Mammary epithelial cell (primary cell): ENCODE data around the gene AMDHD1.
"Not testable (repeated sequence)": the region's sequence is repeated elsewhere in the genome, so short reads cannot be mapped to it uniquely, and the experiment has no call there.

ENCODE experiments used
- EZH2 ChIP-seq: IDR thresholded peaks from 2 replicates; pipeline ENCODE4 v1.6.1; 2012; ENCODE audit warnings: low read length, inconsistent platforms, borderline replicate concordance
- TF ChIP-seq, protein P1 (sequence below), 2 donors: IDR thresholded peaks in 1 of 2; conservative IDR thresholded peaks in 1 of 2; 2 replicates each; pipeline ENCODE4 v1.5.1; 2011 to 2012; ENCODE audit warnings: inconsistent platforms in 2 of 2, low read length in 2 of 2, mild to moderate bottlenecking in 2 of 2, control low read depth in 1 of 2, low read depth in 1 of 2; ENCODE audit not compliant: insufficient read depth in 1 of 2; ENCODE audit errors: extremely low read depth in 1 of 2

- not testable (repeated sequence) for TF ChIP-seq EZH2
- TF ChIP-seq, protein P1, sequence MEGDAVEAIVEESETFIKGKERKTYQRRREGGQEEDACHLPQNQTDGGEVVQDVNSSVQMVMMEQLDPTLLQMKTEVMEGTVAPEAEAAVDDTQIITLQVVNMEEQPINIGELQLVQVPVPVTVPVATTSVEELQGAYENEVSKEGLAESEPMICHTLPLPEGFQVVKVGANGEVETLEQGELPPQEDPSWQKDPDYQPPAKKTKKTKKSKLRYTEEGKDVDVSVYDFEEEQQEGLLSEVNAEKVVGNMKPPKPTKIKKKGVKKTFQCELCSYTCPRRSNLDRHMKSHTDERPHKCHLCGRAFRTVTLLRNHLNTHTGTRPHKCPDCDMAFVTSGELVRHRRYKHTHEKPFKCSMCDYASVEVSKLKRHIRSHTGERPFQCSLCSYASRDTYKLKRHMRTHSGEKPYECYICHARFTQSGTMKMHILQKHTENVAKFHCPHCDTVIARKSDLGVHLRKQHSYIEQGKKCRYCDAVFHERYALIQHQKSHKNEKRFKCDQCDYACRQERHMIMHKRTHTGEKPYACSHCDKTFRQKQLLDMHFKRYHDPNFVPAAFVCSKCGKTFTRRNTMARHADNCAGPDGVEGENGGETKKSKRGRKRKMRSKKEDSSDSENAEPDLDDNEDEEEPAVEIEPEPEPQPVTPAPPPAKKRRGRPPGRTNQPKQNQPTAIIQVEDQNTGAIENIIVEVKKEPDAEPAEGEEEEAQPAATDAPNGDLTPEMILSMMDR (conservative IDR thresholded peaks at IDR 0.05 in 1 of 2, IDR thresholded peaks at IDR 0.05 in 1 of 2; ENCODE audit: extremely low read depth in 1 of 2, insufficient read depth in 1 of 2, low read depth in 1 of 2, low read length in 2 of 2): not testable (repeated sequence)
These were observed 26.0 kb downstream of the AMDHD1 start for GRCh38 chr12:95969116-95969515.
